Stimulated activated naive CD8-positive, alpha-beta T cell treated with anti-CD3 and anti-CD28 coated beads, Interleukin-15, amount 100 ng/mL, for 72 hours (primary cell): Measurements from ENCODE around the gene ABHD15.
A peak's percentile ranks its signal among the peaks of the same experiment; 100 is the strongest.
"Not testable (repeated sequence)": the region's sequence is repeated elsewhere in the genome, so short reads cannot be mapped to it uniquely, and the experiment has no call there.

Source experiments
- ATAC-seq: fragments of 150-1000 bp; cut with Tn5 transposase; 2 replicates; pipeline ENCODE4 v1.10.0; 2021; ENCODE audit warnings: mild to moderate bottlenecking, moderate library complexity
- DNase-seq, 2 donors: peaks; one replicate each; pipeline ENCODE4 v3.0.0; 2021 to 2022
- H3K27ac Mint-ChIP-seq, 2 donors: one replicate each; pipeline ENCODE4 v1.8.0; 2022; ENCODE audit warnings: mild to moderate bottlenecking in 2 of 2, mixed read lengths in 2 of 2, moderate library complexity in 2 of 2
- H3K27me3 Mint-ChIP-seq: one replicate; pipeline ENCODE4 v1.8.0; 2022; ENCODE audit warnings: mixed read lengths
- H3K4me1 Mint-ChIP-seq: one replicate; pipeline ENCODE4 v1.8.0; 2022; ENCODE audit warnings: mild to moderate bottlenecking, mixed read lengths
- H3K4me3 Mint-ChIP-seq, 2 donors: one replicate each; pipeline ENCODE4 v1.8.0; 2022; ENCODE audit warnings: mild to moderate bottlenecking in 2 of 2, mixed read lengths in 2 of 2, moderate library complexity in 1 of 2
- H3K9me3 Mint-ChIP-seq, 2 donors: one replicate each; pipeline ENCODE4 v1.8.0; 2022; ENCODE audit warnings: mixed read lengths in 2 of 2

Gene ABHD15

GRCh38 chr17:29568331-29569244, 1.8 kb upstream of the ABHD15 start, which contains the start of gene TP53I13:
Gene TP53I13 (plus strand): TSS chr17:29568701. CDS start chr17:29568759, 58 bp downstream.
- Mint-ChIP-seq H3K4me3 (peak within 1 kb of the TSS; percentile 93 to 95), H3K27ac (peak within 1 kb of the TSS; percentile 84 to 92), H3K9me3 (no peaks in the 10 kb centered on the region), H3K4me1 (peaks cover 39% of the 10 kb centered on the region), H3K27me3 (no peaks in the 10 kb centered on the region)
- ATAC-seq (peak; percentile 68), DNase-seq (peak; percentile 87)

GRCh38 chr17:29567554-29568330, 905 bp upstream of the ABHD15 start:
- H3K9me3 Mint-ChIP-seq, result no peaks in the 10 kb centered on the region
- peaks cover 37% of the 10 kb centered on the region for H3K4me1 Mint-ChIP-seq
- H3K27me3 Mint-ChIP-seq, result no peaks in the 10 kb centered on the region
- H3K27ac Mint-ChIP-seq, result peak overlapping the region; percentile 84 to 92
- H3K4me3 Mint-ChIP-seq, result peak overlapping the region; percentile 93 to 95
- DNase-seq, result peak; percentile 89
- ATAC-seq, result peak; percentile 75

- H3K4me3 Mint-ChIP-seq, result peak overlapping the region; percentile 93 to 95
- H3K27ac Mint-ChIP-seq, result peak overlapping the region; percentile 76 to 90
- DNase-seq (no peak), ATAC-seq (peak; percentile 25)
- no peaks in the 10 kb centered on the region for H3K9me3 Mint-ChIP-seq
- H3K27me3 Mint-ChIP-seq, result no peaks in the 10 kb centered on the region
- peaks cover 42% of the 10 kb centered on the region for H3K4me1 Mint-ChIP-seq
These were observed 392 bp upstream of the ABHD15 start for GRCh38 chr17:29567304-29567553.

- peak overlapping the region; percentile 87 to 89 for H3K27ac Mint-ChIP-seq
- ATAC-seq, result peak; percentile 35
- H3K27me3 Mint-ChIP-seq, result no peaks in the 10 kb centered on the region
- H3K4me1 Mint-ChIP-seq, result peaks cover 45% of the 10 kb centered on the region
- H3K9me3 Mint-ChIP-seq, result no peaks in the 10 kb centered on the region
- peak overlapping the region; percentile 93 to 95 for H3K4me3 Mint-ChIP-seq
- peak; percentile 69 to 72 for DNase-seq
These were observed 979 bp downstream of the ABHD15 start for GRCh38 chr17:29565643-29566472.

GRCh38 chr17:29563816-29564215, 3.0 kb downstream of the ABHD15 start:
- ATAC-seq (no peak), DNase-seq (no peak)
- H3K27me3 Mint-ChIP-seq, result no peaks in the 10 kb centered on the region
- H3K9me3 Mint-ChIP-seq, result no peaks in the 10 kb centered on the region
- H3K4me3 Mint-ChIP-seq, result no peak overlapping the region
- H3K27ac Mint-ChIP-seq, result no peak overlapping the region
- H3K4me1 Mint-ChIP-seq, result peaks cover 32% of the 10 kb centered on the region

GRCh38 chr17:29562615-29563014, 4.2 kb downstream of the ABHD15 start:
- Mint-ChIP-seq H3K27ac (no peak overlapping the region), H3K27me3 (no peaks in the 10 kb centered on the region), H3K9me3 (no peaks in the 10 kb centered on the region), H3K4me1 (peaks cover 40% of the 10 kb centered on the region), H3K4me3 (no peak overlapping the region)
- no peak for ATAC-seq
- no peak for DNase-seq

- ATAC-seq, result no peak
- H3K9me3 Mint-ChIP-seq, result no peaks in the 10 kb centered on the region
- no peaks in the 10 kb centered on the region for H3K27me3 Mint-ChIP-seq
- H3K4me3 Mint-ChIP-seq, result no peak overlapping the region
- H3K4me1 Mint-ChIP-seq, result peaks cover 48% of the 10 kb centered on the region
- H3K27ac Mint-ChIP-seq, result no peak overlapping the region
- DNase-seq, result no peak
These were observed 5.0 kb downstream of the ABHD15 start for GRCh38 chr17:29561554-29562517.

GRCh38 chr17:29560316-29560715, 6.5 kb downstream of the ABHD15 start:
- DNase-seq (no peak), ATAC-seq (no peak)
- H3K4me1 Mint-ChIP-seq, result peaks cover 43% of the 10 kb centered on the region
- H3K4me3 Mint-ChIP-seq, result no peak overlapping the region
- no peak overlapping the region for H3K27ac Mint-ChIP-seq
- no peaks in the 10 kb centered on the region for H3K9me3 Mint-ChIP-seq
- no peaks in the 10 kb centered on the region for H3K27me3 Mint-ChIP-seq

GRCh38 chr17:29559640-29560039, 7.2 kb downstream of the ABHD15 start:
- DNase-seq (no peak), ATAC-seq (no peak)
- no peaks in the 10 kb centered on the region for H3K9me3 Mint-ChIP-seq
- H3K27me3 Mint-ChIP-seq, result no peaks in the 10 kb centered on the region
- H3K4me1 Mint-ChIP-seq, result peaks cover 43% of the 10 kb centered on the region
- H3K27ac Mint-ChIP-seq, result no peak overlapping the region
- no peak overlapping the region for H3K4me3 Mint-ChIP-seq

- H3K9me3 Mint-ChIP-seq, ATAC-seq, H3K4me3 Mint-ChIP-seq, H3K27me3 Mint-ChIP-seq, DNase-seq, H3K27ac Mint-ChIP-seq: not testable (repeated sequence)
- peaks cover 34% of the 10 kb centered on the region for H3K4me1 Mint-ChIP-seq
These were observed 8.7 kb downstream of the ABHD15 start for GRCh38 chr17:29558139-29558538.

- H3K4me1 Mint-ChIP-seq, result peaks cover 30% of the 10 kb centered on the region
- H3K27me3 Mint-ChIP-seq, result no peaks in the 10 kb centered on the region
- no peak overlapping the region for H3K27ac Mint-ChIP-seq
- no peak overlapping the region for H3K4me3 Mint-ChIP-seq
- DNase-seq, result no peak
- H3K9me3 Mint-ChIP-seq, result no peaks in the 10 kb centered on the region
- ATAC-seq, result peak; percentile 86
These were observed 9.1 kb downstream of the ABHD15 start for GRCh38 chr17:29557739-29558116.

- ATAC-seq (no peak), DNase-seq (no peak)
- no peak overlapping the region for H3K27ac Mint-ChIP-seq
- H3K27me3 Mint-ChIP-seq, result no peaks in the 10 kb centered on the region
- peaks cover 25% of the 10 kb centered on the region for H3K4me1 Mint-ChIP-seq
- H3K4me3 Mint-ChIP-seq, result no peak overlapping the region
- no peaks in the 10 kb centered on the region for H3K9me3 Mint-ChIP-seq
These were observed 9.6 kb downstream of the ABHD15 start for GRCh38 chr17:29557085-29557738.

GRCh38 chr17:29555840-29556239, 11.0 kb downstream of the ABHD15 start:
- Mint-ChIP-seq H3K4me3 (no peak overlapping the region), H3K27me3 (no peaks in the 10 kb centered on the region), H3K27ac (no peak overlapping the region), H3K4me1 (peaks cover 20% of the 10 kb centered on the region), H3K9me3 (no peaks in the 10 kb centered on the region)
- no peak for DNase-seq
- ATAC-seq, result no peak
